ENCODE results near the gene PCCB.

DNA sequence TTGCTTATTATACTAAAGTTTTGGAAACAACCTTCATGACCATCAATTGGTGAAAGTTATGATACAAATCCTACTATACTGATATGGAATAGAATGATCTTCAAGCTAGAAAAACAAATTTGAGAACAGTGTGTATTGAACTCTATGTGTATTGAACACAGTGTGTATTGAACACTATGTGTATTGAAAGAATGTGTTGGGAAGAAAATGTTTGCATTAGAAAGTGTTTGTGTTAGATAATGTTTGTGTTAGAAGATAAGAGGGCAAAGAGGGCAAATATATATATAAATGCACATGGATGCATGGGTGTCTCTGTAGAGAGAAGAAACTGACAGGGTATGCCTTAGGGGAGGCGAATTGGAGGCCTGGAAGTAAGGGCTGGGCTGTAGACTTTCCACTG is 42.4 kb downstream of the PCCB start:
- TF ChIP-seq, protein P1, sequence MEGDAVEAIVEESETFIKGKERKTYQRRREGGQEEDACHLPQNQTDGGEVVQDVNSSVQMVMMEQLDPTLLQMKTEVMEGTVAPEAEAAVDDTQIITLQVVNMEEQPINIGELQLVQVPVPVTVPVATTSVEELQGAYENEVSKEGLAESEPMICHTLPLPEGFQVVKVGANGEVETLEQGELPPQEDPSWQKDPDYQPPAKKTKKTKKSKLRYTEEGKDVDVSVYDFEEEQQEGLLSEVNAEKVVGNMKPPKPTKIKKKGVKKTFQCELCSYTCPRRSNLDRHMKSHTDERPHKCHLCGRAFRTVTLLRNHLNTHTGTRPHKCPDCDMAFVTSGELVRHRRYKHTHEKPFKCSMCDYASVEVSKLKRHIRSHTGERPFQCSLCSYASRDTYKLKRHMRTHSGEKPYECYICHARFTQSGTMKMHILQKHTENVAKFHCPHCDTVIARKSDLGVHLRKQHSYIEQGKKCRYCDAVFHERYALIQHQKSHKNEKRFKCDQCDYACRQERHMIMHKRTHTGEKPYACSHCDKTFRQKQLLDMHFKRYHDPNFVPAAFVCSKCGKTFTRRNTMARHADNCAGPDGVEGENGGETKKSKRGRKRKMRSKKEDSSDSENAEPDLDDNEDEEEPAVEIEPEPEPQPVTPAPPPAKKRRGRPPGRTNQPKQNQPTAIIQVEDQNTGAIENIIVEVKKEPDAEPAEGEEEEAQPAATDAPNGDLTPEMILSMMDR (IDR thresholded peaks at IDR 0.05): no peak
- no peak for TF ChIP-seq POLR2A (IDR thresholded peaks at IDR 0.05)
